GM10847 (cell line): ENCODE measurements around the gene ELMOD3.

Experiments
- POLR2A ChIP-seq: IDR thresholded peaks from 2 replicates; pipeline ENCODE4 v1.6.1; 2011; ENCODE audit not compliant: insufficient read length; ENCODE audit errors: extremely low read depth

The ELMOD3 gene

DNA sequence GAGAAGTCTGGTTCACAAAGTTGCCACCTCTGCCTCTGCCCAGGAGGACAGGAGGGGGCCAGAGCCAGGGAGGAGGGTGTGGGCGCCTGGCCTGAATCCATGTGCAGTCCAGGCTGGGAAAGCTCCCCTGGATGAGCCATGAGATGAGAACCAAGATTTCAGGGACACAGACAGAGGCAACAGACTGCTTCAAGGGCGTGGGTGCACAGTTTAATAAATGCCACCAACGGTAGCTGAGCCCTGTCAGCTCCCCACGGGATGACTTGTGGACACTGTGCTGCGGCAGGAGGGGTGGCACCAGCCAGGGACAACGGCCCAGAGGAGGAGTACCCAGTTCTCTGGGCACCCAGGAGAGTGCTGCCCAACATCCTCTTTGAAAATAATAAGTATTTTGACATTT lies 40.4 kb downstream of the ELMOD3 start:
- no peak for TF ChIP-seq POLR2A

DNA sequence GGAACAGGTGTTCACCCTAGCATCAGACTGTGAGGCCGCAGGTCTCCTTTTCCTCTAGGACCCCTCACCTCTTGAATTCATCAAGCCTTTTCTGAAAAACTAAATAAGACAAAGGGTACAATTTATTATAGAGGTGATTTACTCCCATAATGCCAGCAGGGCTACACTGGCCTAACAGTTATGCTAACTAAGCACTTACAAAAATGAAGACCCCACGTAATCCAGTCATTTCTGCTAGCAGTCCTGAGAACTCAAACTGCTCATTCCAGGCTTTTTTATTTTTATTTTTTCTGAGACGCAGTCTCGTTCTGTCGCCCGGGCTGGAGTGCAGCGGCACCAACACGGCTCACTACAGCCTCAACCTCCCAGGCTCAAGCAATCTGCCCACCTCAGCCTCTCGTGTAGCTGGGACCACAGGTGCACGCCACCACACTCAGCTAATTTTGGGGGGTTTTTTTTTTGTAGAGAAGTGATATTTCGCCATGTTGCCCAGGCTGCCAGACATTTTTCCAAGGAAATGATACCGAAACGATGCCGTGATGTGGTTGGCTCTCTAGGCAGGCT lies 41.4 kb downstream of the ELMOD3 start:
- TF ChIP-seq POLR2A, result no peak

DNA sequence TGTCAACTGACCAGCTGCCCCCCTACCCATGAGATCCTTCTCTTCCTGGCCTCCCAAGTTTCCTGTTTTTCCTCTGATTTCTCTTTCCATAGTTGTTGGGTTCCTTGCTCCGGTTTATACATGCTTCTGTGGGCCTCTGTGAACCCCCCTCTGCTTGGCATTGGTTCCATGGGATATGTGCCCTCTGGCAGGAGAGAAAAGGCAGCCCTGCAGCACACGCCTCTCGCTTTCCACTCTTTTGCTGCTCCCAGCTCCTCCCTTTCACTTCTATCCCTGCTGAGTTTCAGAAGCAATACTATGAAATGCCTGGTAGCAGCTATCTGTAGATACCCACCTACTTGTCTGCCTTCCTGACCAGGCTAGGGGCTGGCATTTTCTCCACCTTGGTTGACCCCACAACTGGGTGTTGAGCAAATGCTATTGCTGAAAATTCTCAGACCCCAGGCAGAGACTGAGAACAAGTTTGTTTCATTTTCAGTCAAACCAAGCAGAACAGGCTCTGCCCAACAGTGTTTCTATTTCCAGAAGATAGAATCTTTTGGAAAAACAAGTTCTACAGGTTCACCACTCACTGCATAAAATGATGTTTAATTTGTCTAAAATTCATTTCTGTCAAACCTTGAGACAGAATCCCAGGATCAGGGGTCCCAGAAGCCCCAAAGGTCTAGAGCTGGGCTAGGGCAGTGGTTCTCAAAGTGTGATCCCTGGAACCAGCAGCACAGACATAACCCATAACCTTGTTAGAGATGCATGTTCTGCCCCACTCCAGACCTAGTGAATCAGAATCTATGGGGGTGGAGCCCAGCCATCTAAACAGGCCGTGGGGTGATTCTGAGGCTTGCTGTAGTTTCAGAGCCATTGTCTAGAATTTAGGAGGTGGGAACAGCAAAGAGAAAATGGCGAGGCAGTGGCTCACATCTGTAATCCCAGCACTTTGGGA lies 42.2 kb downstream of the ELMOD3 start:
- no peak for TF ChIP-seq POLR2A

DNA sequence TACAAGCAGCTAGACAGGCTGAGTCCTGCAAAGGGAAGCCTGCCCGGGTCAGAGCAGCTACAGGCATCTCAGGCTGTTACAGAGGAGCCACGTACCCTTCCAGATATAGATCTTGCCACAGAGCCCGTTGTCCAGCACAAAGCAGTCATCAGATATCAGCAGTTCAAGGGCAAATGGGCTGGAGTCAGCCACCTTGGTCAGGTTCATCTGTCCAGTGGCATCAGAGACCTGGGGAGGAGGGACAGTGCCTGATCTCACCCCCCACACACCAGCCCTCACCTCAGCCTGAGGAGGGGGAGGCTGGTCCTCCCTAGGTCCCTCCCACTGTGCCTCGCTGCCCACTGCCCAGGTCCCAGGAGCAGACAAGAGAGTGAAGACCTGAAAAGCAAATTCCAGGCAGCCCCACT lies 43.4 kb downstream of the ELMOD3 start:
- no peak for TF ChIP-seq POLR2A

DNA sequence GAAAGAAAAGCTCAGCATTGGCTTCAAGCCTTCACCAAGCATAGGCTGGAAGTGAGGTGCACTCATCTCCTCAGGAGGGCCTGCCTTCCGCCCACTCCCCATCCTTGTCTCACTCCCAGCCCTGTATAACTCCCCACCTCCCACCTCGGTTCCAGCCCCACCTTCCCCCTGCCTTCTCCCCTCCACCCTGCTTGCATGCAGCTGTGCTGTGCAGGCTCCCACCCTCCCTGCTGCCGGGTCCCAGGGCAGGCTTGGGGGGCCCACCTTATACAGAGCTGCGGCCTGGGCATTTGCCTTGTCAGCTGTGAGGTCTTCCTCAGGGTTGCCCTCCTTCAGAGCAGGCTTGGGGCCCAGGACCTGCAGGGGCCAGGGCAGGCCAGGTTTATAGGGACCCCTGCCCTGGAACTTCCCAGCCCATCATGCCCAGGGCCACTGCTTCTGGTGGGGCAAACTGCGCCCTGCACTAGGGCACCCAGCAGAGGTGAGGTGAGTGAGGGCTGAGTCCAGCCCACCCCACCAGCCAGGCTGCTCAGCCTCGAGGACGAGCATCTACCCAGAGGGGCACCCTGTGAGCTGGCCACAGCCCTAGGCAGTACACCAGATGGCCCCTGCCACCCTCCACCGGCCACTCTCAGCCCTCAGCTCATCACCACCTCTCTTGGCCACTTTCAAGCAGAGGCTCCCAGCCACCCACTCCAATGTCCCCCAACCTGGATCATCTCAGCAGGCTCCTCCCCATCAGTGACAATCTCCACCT lies 44.0 kb downstream of the ELMOD3 start:
- TF ChIP-seq POLR2A, result no peak

DNA sequence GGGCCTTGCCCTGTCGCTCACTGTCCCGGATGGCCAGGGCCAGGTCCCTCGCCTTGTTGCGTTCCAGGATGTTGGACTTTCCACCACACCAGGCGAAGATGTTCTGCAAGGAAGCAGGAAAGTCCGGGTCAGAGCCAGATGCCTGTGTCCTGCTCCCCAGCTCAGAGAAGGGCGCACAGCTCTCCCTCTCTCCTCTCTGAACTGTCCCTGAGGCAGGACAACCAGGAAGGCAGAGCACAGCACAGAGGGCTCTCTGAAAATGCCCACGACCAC lies 44.5 kb downstream of the ELMOD3 start:
- no peak for TF ChIP-seq POLR2A

DNA sequence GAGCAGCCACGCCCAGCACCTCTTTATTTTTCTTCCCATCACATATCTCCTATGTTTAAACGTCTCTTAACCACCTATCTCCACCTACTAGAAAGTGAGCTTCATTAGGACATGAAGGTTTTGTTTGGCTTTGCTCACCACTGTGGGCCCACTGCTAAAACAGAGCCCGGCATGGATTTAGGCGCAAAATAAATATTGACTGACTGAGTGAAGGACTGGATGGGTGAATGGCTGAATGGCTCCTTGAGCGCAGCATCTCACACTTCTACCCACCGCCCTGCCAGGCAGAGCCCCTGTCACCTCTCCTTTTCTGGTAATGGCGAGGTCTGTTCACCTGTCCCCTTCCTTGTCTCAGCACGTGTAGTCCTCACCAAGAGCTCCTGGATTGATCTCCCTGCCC lies 45.5 kb downstream of the ELMOD3 start:
- TF ChIP-seq POLR2A, result no peak

DNA sequence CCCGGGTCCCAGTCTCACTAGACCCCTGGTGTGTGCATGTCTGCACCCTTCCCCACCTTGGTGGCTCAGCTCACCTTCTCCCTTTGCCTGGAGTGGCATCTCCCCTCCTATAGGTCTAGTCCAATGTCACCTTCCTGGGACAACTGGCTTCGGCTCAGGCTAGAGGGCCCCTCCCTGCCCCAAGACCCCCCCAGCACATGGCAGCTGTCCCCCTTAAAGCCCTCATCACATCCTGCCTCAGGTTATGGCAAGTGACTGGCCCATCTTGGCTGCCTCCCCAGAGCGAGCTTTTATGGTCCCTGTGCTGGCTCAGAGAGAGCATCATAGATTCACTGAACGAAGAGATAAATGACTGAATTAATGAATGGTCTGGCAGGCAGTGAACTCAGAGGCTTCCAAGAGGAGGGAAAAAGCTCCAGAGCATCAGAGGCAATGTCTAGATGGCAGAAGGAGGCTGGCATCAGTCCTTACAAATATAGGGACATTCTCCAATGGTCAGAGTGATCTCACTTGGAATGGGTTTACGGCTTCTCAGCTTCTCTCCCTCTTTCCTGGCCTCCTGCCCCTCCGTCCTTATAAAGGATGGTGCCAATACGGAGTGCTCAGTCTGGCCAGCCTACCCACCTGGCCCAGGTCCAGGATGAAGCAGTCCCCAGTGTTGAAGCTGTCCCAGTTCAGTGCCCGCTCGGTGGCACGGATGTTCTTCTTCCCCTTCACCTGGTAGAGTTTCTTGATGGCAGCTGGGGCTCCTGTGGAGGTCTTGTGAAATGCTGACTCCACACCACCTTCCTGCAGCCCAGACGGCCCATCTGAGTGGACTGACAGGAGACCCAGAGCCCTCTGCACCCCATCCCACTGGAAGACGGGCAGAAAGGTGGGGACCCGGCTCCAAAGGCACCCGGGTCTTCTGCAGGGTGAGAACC lies 46.2 kb downstream of the ELMOD3 start:
- TF ChIP-seq POLR2A, result no peak

DNA sequence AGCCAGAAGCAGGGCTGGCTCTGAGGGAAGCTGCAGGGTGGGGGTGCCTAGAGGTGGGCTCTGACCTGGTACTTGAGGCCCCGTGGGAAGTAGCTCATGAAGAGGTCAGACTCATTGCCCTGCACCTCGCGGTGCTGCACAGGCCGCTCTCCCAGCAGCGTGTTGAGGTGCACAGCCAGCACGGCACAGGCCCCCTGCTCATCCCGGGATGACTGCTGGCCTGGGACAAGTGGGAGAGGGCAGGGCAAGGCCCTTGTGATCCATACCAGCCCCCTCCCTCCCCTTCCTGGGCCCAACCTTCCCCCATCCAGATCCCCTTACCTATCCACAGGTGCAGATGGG lies 46.9 kb downstream of the ELMOD3 start:
- no peak for TF ChIP-seq POLR2A

DNA sequence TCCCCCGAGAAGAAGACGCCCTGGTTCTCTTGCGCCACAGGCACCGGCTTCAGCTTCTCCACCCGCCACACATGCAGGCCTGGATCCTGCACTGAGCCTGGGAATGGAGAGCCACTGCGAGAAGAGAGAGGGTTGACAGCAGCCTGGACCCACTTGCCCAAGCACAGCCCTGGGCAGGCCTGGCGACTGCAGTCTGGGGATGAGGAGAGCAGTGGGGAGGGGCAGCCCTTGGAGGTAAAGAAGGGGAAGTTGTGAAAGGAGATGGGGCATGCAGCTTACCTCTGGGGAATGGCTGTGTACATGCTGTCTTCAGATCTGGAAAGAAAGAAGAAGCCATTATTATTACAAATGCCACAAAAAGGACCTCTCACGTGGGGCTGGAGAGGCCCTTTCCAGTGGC lies 47.3 kb downstream of the ELMOD3 start:
- no peak for TF ChIP-seq POLR2A

DNA sequence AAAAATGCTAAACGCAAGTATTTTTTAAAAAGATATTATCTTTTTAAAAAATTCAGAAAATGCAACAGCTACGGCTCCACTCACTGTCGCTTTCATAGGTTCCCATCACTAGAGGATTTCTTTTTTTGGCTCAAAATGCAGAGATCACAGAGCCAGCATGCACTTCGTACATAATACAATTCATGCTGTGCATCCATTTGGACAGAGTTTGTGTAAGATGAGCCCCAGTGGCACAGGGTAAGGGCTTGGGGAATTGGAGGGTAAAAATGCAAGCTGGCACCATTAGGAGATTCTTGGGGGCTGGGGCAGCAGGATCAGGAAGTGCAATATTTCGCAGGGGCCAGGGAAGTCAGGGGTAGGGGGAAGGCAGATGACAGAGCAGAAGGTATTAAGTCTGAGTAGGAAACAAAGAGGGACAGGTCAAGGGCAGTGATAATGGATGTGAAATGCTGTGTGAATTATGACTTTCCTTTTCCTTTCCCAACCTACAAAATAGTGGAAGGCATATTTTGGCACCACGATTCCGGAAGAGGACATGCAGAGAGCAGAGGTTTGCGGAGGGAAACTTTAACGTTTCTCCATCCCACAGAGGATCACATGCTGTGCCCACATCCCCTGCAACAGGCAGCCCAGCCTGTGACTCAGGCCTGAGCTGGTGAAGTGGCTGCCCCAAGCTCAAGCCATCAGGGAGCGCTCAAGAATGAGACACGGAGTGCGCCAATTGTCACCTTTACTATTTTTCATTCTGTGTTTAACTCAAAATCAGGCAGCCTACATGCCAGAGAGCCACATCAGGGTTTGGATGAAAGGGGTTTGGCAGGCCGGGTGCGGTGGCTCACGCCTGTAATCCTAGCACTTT lies 50.9 kb downstream of the ELMOD3 start:
- TF ChIP-seq POLR2A, result no peak

DNA sequence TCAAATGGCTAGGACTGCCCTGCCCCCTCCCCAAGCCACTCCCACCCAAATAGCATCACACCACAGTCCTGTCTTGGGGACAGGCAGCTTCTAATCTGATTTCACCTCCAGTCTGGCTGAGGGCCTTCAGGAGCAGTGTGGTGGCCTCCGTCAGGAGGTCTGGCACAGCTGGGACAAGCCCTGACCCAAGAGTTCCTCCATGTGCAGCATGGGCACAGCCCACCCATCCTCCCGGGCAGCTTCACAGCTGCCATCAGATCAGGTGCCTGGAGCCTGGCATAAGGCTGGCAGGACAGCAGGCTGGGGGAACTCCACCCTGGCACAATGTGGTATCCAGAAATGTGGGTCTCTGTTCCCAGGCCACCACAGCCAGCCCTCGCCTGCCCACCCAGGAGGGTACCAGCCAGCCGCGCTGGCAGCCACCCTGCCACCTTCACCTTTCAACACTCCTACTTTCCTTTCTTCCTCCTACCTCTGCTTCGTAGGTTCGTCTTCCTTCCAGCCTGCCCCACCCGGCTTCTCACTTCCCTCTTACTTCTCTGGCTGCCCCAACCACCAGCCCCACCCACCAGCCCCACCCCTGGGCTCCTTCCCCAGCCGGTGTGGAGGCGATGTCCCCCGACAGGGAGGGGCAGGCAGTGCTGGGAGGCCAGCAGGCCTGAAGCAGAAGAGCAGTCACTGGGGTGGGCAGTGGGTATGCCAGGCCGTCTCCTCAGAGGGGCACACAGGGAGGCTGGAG lies 55.4 kb downstream of the ELMOD3 start, which contains the start of gene CAPG:
CAPG (minus strand) TSS at position 522 of the 739 bp plus-strand sequence. CDS start 8,221 bp downstream, outside the sequence.
- no peak for TF ChIP-seq POLR2A

DNA sequence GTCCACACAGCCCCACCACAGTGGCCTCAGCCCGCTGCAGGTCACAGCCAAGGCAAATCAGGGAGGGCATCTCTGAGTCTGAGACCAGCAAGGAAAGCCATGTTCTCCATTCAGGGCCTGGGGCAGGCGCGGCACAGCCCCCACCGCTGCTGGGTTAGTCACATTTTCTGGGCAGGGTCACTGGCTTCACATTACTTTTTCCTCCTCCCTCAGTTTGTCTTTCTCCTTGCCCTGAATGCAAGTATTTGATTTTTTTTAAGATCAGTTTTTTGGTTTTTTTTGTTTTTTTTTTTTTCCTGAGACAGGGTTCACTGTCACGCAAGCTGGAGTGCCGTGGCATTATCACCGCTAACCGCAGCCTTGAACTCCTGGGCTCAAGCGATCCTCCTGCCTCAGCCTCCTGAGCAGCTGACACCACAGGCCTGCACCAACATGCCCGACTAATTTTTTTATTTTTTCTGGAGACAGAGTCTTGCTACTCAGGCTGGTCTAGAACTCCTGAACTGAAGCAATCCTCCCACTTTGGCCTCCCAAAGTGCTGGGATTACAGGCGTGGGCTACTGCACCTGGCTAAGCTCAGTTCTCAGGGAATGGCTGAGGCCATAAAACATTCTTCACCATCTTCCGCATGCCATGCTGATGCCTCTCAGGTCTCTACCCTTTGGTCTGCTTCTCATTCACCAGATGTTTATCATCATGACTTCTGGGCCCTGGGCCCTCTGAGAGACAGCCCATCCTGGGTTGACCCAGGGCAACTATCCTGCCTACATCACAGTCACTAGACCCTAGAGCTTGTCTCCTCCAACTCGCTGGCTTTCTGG lies 56.2 kb downstream of the ELMOD3 start:
- TF ChIP-seq POLR2A, result no peak

DNA sequence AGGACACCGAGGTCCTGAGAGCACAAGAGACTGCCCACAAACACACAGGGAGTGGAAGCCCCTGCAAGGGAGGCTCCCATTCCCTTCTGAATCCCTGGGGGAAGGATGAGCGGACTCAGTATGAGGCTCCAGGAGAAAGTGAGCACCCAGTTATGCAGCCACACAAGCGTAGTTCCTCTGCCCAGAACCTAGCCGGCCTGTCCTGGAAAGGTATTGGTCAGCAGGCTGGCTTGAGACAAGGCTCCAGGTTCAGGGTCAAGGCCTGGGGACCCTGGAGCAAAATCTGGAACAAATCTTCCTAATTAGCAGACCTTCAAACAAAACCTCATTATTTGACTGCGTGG lies 56.8 kb downstream of the ELMOD3 start:
- no peak for TF ChIP-seq POLR2A
